Uterus (tissue), 4 donors: Measurements from ENCODE around the gene HOXA9. TPM values are rescaled to one million over a fixed set of nuclear protein-coding genes. Genes with fewer than 3 reads are reported as not detected.

Source experiments
- DNase-seq, 2 donors: peaks; one replicate each; pipeline ENCODE4 v3.0.0-alpha.2; 2019 to 2020
- H3K27ac ChIP-seq, 2 donors: fragments of 200-600 bp; sonication (generic); 1 replicate in 1 of 2; 2 replicates in 1 of 2; pipeline ENCODE4 v1.5.1; 2016 to 2018
- H3K27me3 ChIP-seq, 2 donors: fragments of 200-600 bp; sonication (generic); one replicate each; pipeline ENCODE4 v1.5.1; 2018 to 2019; ENCODE audit warnings: control low read depth in 1 of 2
- H3K36me3 ChIP-seq, 2 donors: fragments of 200-600 bp; sonication (generic); one replicate each; pipeline ENCODE4 v1.5.1; 2019; ENCODE audit warnings: control low read depth in 1 of 2
- H3K4me1 ChIP-seq, 2 donors: fragments of 200-600 bp; sonication (generic); one replicate each; pipeline ENCODE4 v1.5.1; 2018 to 2019; ENCODE audit warnings: control low read depth in 1 of 2
- H3K4me3 ChIP-seq, 2 donors: fragments of 200-600 bp; sonication (generic); 1 replicate in 1 of 2; 2 replicates in 1 of 2; pipeline ENCODE4 v1.5.1; 2018 to 2019; ENCODE audit warnings: mild to moderate bottlenecking in 1 of 2
- H3K9me3 ChIP-seq, 2 donors: fragments of 200-600 bp; sonication (generic); one replicate each; pipeline ENCODE4 v1.5.1; 2019; ENCODE audit warnings: control low read depth in 1 of 2
- POLR2A ChIP-seq, 2 donors: fragments of 450-650 bp; IDR thresholded peaks; one replicate each; pipeline ENCODE4 v1.6.1; 2016; ENCODE audit warnings: antibody characterized with exemption in 2 of 2, mild to moderate bottlenecking in 1 of 2, moderate library complexity in 1 of 2
- intact Hi-C: fragments of 100-400 bp; cut with DNase I; formaldehyde crosslinking; loops from one replicate; pipeline ENCODE4 v1.15.1; 2023; ENCODE audit warnings: low total_unique reads
- total RNA-seq, 4 donors: library from RNA; depleted of rRNA in 3 of 4; stranded (reverse); fragments of >200 nt in 3 of 4; gene quantifications; one replicate each; pipeline versions ENCODE4 v1.1.0 to v1.2.4, GENCODE V29; 2014 to 2023
- TF ChIP-seq, protein P1 (sequence below), 4 experiments: fragments of 200-600 bp in 2 of 4; fragments of 450-650 bp in 2 of 4; sonication (generic) in 2 of 4; IDR thresholded peaks; one replicate each; pipeline ENCODE4 v1.5.1; 2016 to 2019; ENCODE audit warnings: antibody characterized with exemption in 4 of 4, mild to moderate bottlenecking in 2 of 4, moderate library complexity in 1 of 4
- donor health status: DM: yes; HTN: yes; CAD: no.

The HOXA9 gene
- total RNA-seq, 4 donors from 2014 or later = 2.3 to 26.4 (median 22.4) TPM

DNA sequence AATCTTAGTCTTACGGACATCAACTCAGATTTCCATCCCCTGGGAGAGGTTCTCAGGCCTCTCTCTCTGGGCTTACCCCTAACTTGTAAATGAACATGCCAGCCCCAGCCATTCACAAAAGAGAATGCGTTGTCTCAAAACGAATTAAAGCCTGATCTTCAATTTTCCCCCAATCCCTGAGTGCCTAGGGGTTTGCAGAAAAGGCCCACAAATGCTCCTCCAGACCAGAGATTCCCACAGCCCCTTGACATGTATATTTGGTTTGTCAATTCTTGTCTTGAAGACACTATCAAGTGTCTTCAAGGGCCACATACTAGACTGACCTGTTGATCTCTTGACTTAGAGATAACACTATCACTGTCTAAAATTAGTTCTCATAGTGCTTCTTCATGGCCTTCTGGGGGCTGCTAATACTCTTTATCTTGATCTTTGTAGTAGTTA, 46.4 kb upstream of the HOXA9 start:
- no peak for DNase-seq
- peaks cover 0 to 11% of the 10 kb centered on the region in 2 donors for H3K4me1 ChIP-seq
- H3K27me3 ChIP-seq = peaks cover 5 to 20% of the 10 kb centered on the region in 2 donors
- H3K4me3 ChIP-seq = no peak overlapping the region
- TF ChIP-seq, protein P1, sequence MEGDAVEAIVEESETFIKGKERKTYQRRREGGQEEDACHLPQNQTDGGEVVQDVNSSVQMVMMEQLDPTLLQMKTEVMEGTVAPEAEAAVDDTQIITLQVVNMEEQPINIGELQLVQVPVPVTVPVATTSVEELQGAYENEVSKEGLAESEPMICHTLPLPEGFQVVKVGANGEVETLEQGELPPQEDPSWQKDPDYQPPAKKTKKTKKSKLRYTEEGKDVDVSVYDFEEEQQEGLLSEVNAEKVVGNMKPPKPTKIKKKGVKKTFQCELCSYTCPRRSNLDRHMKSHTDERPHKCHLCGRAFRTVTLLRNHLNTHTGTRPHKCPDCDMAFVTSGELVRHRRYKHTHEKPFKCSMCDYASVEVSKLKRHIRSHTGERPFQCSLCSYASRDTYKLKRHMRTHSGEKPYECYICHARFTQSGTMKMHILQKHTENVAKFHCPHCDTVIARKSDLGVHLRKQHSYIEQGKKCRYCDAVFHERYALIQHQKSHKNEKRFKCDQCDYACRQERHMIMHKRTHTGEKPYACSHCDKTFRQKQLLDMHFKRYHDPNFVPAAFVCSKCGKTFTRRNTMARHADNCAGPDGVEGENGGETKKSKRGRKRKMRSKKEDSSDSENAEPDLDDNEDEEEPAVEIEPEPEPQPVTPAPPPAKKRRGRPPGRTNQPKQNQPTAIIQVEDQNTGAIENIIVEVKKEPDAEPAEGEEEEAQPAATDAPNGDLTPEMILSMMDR (IDR thresholded peaks at IDR 0.05) = no peak
- TF ChIP-seq POLR2A (IDR thresholded peaks at IDR 0.05) = no peak
- H3K36me3 ChIP-seq = no peaks in the 10 kb centered on the region
- no peaks in the 10 kb centered on the region for H3K9me3 ChIP-seq
- intact Hi-C loops = no loop called here
- no peak overlapping the region for H3K27ac ChIP-seq

DNA sequence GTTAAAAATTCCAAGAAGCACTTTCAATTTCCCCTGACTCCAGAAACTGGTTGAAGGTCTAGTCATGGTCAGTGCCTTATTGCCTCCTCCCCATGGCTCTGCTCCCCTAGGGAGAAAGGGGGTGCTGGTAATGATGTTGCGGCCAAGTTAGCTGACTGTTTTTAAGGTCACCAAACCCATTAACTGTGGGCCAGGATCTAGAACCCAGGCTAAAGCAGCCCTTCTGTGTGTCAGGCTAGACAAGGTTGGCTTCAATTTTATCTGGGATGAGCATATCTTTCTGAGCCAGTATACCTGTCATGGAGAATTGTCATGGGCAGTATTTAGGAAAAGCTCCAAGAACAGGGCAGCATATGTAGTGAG, 45.7 kb upstream of the HOXA9 start:
- intact Hi-C loops = no loop called here
- H3K27me3 ChIP-seq = peaks cover 5 to 27% of the 10 kb centered on the region in 2 donors
- no peaks in the 10 kb centered on the region for H3K9me3 ChIP-seq
- DNase-seq = no peak
- no peak for TF ChIP-seq POLR2A (IDR thresholded peaks at IDR 0.05)
- TF ChIP-seq, protein P1 (IDR thresholded peaks at IDR 0.05) = no peak
- H3K27ac ChIP-seq = no peak overlapping the region
- H3K4me1 ChIP-seq = peaks cover 0 to 11% of the 10 kb centered on the region in 2 donors
- H3K36me3 ChIP-seq = no peaks in the 10 kb centered on the region
- H3K4me3 ChIP-seq = no peak overlapping the region

DNA sequence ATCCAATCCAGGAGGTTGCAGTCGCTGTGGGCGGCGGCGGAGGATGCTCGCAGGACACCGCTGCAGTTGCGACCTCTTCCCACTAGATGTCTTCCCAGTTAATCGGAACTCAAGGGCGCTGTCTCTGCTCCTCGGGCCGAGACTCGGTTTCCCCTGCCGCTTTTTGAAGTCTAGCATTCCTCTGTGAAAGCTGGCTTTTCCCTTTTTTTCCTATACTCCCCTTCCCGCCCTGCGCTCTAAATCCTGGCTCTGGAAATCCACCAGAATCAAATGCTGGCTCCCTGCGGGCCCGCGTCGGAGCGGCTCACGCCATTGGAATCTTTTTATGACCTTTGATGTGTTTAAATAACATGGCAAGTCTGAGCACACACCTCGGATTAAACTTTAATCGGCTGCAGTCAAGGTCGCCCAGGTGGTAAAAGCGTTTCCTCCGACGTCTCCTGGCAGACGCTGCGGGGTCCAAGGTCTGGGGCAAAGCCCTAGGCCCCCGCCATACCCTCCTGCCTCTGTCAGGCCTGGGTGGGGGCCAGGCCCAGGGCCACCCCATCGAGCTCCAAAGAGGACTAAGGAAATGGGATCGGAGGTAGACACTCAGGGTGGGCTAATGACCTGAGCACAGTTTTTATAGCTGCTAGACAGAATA, 45.2 kb upstream of the HOXA9 start:
- DNase-seq = peak in 1 of 2 donors; percentile 57
- no peak for TF ChIP-seq POLR2A (IDR thresholded peaks at IDR 0.05)
- TF ChIP-seq, protein P1 (IDR thresholded peaks at IDR 0.05) = peak; percentile 57 to 83 (median 76)
- Histone ChIP-seq H3K27me3 (peaks cover 5 to 32% of the 10 kb centered on the region in 2 donors), H3K9me3 (no peaks in the 10 kb centered on the region), H3K36me3 (no peaks in the 10 kb centered on the region), H3K4me3 (peak overlapping the region in 1 of 2 donors; percentile 26), H3K27ac (no peak overlapping the region), H3K4me1 (peaks cover 0 to 11% of the 10 kb centered on the region in 2 donors)
- intact Hi-C loops = no loop called here

DNA sequence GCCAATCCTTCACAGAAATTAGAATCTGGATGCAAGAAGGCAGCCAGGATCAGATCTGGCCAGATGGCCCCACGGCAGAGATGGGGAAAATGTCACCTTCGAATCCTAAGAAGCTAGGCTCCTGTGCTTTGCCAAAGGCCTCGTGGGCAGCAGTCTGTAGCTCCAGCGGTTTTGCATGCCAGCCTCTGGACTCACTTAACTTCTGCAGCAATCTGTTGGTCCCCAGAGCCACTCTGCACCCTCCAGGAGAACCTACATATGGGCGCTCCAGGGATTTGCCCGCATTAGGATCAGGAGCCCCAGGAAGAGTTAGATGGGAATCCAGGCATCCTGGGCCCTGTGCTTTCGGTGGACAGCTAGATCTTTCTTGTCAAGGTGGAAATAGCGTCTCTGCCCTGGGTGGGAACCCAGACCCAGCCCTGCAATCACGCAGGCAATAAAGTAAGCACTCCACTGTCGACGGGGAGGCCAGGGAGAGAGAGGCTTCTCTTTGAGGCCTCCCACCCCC, 44.6 kb upstream of the HOXA9 start:
- peaks cover 0 to 11% of the 10 kb centered on the region in 2 donors for H3K4me1 ChIP-seq
- H3K27me3 ChIP-seq = peaks cover 11 to 38% of the 10 kb centered on the region in 2 donors
- no peaks in the 10 kb centered on the region for H3K9me3 ChIP-seq
- intact Hi-C loops = no loop called here
- no peak for TF ChIP-seq POLR2A (IDR thresholded peaks at IDR 0.05)
- TF ChIP-seq, protein P1 (IDR thresholded peaks at IDR 0.05) = no peak
- DNase-seq = no peak
- no peak overlapping the region for H3K27ac ChIP-seq
- H3K4me3 ChIP-seq = no peak overlapping the region
- H3K36me3 ChIP-seq = no peaks in the 10 kb centered on the region

DNA sequence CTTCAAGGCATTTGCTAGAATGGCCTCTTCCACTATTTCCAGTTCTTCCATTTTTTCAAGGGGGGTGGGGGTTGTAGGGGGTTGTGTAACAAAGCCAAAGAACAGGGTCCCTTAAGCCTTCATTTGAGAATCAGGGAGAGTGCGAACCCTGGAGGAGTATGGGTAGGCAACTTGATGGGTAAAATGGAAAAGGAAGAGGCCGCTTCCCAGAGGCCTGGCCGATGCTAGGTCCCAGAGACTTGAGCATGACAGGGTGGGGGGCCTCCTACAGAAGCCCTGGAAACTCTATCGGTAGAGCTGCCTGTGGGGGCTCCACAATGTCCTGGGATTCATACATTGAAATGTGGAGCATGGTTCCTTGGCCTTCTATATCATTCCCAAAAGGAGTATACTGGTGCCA, 43.7 kb upstream of the HOXA9 start:
- no peak for DNase-seq
- Histone ChIP-seq H3K4me3 (no peak overlapping the region), H3K27me3 (peaks cover 19 to 48% of the 10 kb centered on the region in 2 donors), H3K4me1 (peaks cover 0 to 11% of the 10 kb centered on the region in 2 donors), H3K27ac (no peak overlapping the region), H3K36me3 (no peaks in the 10 kb centered on the region), H3K9me3 (no peaks in the 10 kb centered on the region)
- no peak for TF ChIP-seq POLR2A (IDR thresholded peaks at IDR 0.05)
- TF ChIP-seq, protein P1 (IDR thresholded peaks at IDR 0.05) = no peak
- intact Hi-C loops = no loop called here
